Measurements from ENCODE around the gene GNG12.

GNG12 gene

DNA sequence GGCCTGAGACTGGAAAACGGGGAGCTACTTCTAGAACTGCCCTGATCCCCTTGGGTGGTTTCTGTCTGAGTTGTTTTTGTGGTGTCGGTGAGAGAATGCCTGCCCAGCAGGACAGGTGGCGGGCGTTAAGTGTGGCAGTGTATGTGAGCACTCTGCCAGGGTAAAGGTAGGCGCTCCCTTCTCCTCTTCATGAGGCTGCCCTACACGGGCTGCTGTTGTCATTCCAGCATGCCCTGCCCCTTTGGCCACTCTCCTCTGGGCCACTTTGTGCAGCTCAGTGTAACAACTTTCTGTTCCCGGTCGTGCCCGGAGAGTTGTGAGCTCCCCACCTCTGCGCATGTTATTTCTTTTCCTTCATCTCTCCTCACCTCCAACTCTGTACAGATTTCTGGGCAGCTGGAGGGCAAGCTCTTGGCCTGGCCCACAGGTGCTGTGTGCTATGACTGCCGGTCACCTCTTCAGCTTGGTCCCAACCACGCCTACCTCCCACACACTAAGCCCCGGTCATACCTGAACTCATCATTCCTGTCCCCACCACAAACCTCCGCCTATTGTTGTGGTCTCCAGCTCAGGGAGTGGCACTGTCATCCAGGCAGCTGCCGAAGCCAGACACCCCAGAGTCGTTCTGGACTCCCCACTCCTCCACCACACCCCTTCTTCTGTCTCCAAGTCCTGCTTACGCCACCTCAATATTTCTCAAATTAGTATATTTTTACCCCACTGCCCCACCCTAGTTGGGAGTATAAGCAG, 79.3 kb downstream of the GNG12 start:
- no peak overlapping the region for H3K27ac ChIP-seq
- no peak for TF ChIP-seq CTCF (conservative IDR thresholded peaks at IDR 0.05)
- no peak for TF ChIP-seq ZFX (IDR thresholded peaks at IDR 0.05)

DNA sequence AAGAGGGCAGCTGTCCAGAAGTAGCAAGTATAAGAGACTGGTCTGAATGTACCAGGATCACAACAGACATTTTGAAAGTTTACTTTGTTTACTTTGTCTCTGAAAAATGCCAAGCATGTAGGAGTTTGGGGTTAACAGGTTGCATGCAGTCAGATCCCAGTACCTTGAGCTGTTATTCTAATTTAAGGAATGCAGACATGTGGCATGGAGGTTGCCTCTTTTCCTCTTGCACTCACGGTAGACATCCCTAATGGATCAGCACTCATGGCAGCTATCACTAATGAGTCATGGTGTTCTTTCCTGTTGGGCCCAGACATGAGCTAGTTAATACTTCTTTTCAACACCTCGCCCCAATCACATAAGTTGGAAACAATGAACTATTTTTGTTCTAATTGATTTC, 81.0 kb downstream of the GNG12 start:
- H3K27ac ChIP-seq, result no peak overlapping the region
- no peak for TF ChIP-seq CTCF (conservative IDR thresholded peaks at IDR 0.05)
- TF ChIP-seq ZFX (IDR thresholded peaks at IDR 0.05), result no peak

DNA sequence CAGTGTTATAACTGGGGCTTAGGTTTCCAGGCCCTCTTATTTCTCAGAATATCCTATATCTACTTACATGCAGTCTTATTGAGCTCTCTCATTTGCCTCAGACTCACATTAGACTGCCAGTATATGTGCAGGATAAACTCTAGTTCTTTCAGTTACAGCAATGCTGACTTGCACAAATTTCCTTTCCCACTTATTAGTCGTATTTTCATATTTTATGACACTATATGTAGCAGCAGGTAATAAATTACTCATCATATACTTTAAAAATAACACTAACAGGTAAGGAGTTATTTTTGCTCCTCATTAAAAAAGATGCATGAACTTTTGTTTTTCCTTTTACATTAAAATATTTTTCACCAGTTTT, 82.6 kb downstream of the GNG12 start:
- no peak overlapping the region for H3K27ac ChIP-seq
- TF ChIP-seq ZFX (IDR thresholded peaks at IDR 0.05) (no peak), CTCF (conservative IDR thresholded peaks at IDR 0.05) (no peak)

- TF ChIP-seq CTCF (conservative IDR thresholded peaks at IDR 0.05) (no peak), ZFX (IDR thresholded peaks at IDR 0.05) (no peak)
- H3K27ac ChIP-seq, result peak overlapping the region; percentile 42
Observed at GRCh38 chr1:67749844-67750690, 83.2 kb downstream of the GNG12 start.

GRCh38 chr1:67749263-67749843, 83.9 kb downstream of the GNG12 start:
- H3K27ac ChIP-seq, result peak overlapping the region; percentile 42
- TF ChIP-seq CTCF (conservative IDR thresholded peaks at IDR 0.05) (no peak), ZFX (IDR thresholded peaks at IDR 0.05) (no peak)

DNA sequence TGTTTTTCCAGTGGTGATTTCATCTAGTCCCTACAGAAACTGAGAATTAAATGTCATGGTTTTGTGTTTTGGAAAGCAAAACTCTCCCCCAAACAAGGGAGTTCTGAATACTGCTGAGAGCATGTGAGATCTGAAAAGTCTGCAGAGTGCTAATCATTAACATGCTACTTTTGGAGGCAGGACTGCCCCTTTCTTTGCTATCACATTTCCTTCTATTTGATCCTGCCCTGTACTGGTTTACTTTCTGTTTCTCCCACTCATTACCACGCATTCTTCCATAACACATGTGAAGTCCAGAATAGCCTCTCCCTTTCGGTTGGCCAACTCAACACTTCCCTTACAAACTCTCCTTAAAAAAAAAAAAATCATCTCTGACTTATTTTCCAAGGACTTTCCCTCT, 84.6 kb downstream of the GNG12 start:
- H3K27ac ChIP-seq, result no peak overlapping the region
- TF ChIP-seq ZFX (IDR thresholded peaks at IDR 0.05) (no peak), CTCF (conservative IDR thresholded peaks at IDR 0.05) (no peak)

Measured in C4-2B (cell line).